ENCODE results near the gene B3GALT5. TPM values are rescaled to one million over a fixed set of nuclear protein-coding genes. Genes with fewer than 3 reads are reported as not detected.

Gene B3GALT5
- polyA plus RNA-seq, 2 of the 4 experiments (the other 2 are of a cell fraction), result 0.39 to 0.52 TPM

DNA sequence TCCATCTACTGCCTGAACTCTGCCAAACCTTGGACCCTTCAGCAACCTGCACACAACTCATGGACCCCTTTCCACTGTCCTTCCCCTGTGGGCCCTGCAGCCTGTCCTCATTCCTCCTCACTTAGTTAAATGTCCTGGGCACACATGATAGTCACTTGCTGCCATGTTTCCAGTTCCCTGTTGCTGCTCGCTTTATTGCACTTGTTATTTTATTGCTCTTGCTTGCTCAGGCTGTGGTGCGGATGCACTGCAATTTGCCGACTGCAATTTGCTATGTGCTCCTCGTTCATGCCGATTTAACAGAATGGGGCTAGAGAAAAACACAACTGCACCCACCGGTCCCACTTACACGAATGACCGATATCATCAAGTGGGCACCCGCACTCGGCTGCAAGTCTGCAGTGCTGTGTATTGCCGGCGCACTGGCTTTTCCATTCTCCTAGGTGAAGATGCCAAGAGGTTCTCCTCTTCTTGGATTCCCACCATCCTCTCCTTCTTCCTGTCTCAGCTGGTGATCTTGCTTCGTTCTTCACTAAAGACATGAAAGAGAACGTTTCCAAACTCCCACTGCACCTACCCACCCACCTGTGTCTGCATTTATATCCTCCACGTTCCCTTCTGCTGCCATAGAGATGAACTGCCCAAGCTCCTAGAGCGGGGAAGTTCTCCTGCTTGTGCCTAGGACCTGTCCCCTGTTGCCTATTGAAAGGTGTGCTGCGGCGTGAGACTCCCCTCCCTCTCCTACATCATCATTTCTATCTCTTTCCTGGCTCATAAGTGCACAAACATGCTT, 45.4 kb upstream of the B3GALT5 start:
- no peak for DNase-seq (ENCODE audit: low read depth in 1 of 2, low spot score in 1 of 2)
- no peak overlapping the region for H3K4me2 ChIP-seq
- H3K9me3 ChIP-seq, result no peaks in the 10 kb centered on the region
- H3K4me3 ChIP-seq, result no peak overlapping the region
- ChIA-PET POLR2A (no interaction called here), CTCF (interaction anchor here (0.6 kb wide), 1 partner anchor 112 kb away, joined by 4 read pairs; no protein-coding TSS in a partner anchor)
- ATAC-seq, result no peak
- H3K4me1 ChIP-seq, result no peaks in the 10 kb centered on the region
- H3K27ac ChIP-seq, result no peak overlapping the region
- no peak for FAIRE-seq
- TF ChIP-seq KDM5A (IDR thresholded peaks at IDR 0.05) (no peak), SREBF2 (IDR thresholded peaks at IDR 0.05) (no peak), E2F6 (IDR thresholded peaks at IDR 0.05; ENCODE audit: borderline replicate concordance, low read depth) (no peak), SMC3 (IDR thresholded peaks at IDR 0.05) (no peak), FOXS1 (CRISPR knock-in tag; IDR thresholded peaks at IDR 0.05) (no peak), MYC (IDR thresholded peaks at IDR 0.05; ENCODE audit: borderline replicate concordance, low read length) (no peak), POLR2AphosphoS2 (conservative IDR thresholded peaks at IDR 0.05; ENCODE audit: low read length) (no peak), CTCF (IDR thresholded peaks at IDR 0.05) (no peak), POLR2A (IDR thresholded peaks at IDR 0.05; ENCODE audit: low read length) (no peak), HOXB5 (CRISPR knock-in tag; IDR thresholded peaks at IDR 0.05) (no peak), ZNF302 (CRISPR knock-in tag; IDR thresholded peaks at IDR 0.05) (no peak), MAFK (IDR thresholded peaks at IDR 0.05; ENCODE audit: partially characterized antibody) (no peak), ZFP36 (IDR thresholded peaks at IDR 0.05; ENCODE audit: borderline replicate concordance, partially characterized antibody) (no peak), TFCP2L1 (CRISPR knock-in tag; IDR thresholded peaks at IDR 0.05) (no peak)
- TF ChIP-seq, protein P1, sequence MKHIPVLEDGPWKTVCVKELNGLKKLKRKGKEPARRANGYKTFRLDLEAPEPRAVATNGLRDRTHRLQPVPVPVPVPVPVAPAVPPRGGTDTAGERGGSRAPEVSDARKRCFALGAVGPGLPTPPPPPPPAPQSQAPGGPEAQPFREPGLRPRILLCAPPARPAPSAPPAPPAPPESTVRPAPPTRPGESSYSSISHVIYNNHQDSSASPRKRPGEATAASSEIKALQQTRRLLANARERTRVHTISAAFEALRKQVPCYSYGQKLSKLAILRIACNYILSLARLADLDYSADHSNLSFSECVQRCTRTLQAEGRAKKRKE (CRISPR knock-in tag; IDR thresholded peaks at IDR 0.05; ENCODE audit: low read depth), result no peak
- TF ChIP-seq, protein P2, sequence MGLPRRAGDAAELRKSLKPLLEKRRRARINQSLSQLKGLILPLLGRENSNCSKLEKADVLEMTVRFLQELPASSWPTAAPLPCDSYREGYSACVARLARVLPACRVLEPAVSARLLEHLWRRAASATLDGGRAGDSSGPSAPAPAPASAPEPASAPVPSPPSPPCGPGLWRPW (IDR thresholded peaks at IDR 0.05), result no peak
- 63% methylated on average over 17 of the region's 18 CpGs for WGBS (ENCODE audit: missing lambda C conversion rate)

DNA sequence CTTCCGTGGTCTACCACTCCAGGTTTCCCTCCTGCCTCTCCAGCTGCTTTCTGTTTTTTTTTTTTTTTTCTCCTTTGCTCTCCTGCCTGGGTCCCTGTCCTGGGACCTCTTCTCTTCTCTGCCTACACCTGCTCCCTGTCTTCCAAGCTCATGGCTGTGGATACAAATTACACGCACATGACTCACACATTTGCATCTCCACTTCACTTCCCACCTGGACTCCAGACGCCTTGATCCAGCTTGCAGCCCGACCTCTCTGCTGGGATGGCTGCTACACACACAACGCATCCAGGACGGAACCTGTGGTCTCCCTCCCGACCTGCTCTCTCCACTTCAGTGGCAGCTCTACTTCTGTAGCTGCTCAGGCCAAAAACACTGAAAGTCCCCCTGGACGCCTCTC, 44.4 kb upstream of the B3GALT5 start:
- Histone ChIP-seq H3K27ac (no peak overlapping the region), H3K4me3 (no peak overlapping the region), H3K4me1 (no peaks in the 10 kb centered on the region), H3K4me2 (no peak overlapping the region), H3K9me3 (no peaks in the 10 kb centered on the region)
- FAIRE-seq (no peak), ATAC-seq (no peak), DNase-seq (ENCODE audit: low read depth in 1 of 2, low spot score in 1 of 2) (no peak)
- POLR2A ChIA-PET, result no interaction called here
- CTCF ChIA-PET, result interaction anchor here (0.6 kb wide), 1 partner anchor 111 kb away, joined by 4 read pairs; no protein-coding TSS in a partner anchor
- no peak for TF ChIP-seq BHLHE40 (IDR thresholded peaks at IDR 0.05; ENCODE audit: low read depth, low read length)
- TF ChIP-seq CEBPB (IDR thresholded peaks at IDR 0.05), result no peak
- TF ChIP-seq KDM5A (IDR thresholded peaks at IDR 0.05), result no peak
- no peak for TF ChIP-seq MAFK (IDR thresholded peaks at IDR 0.05; ENCODE audit: partially characterized antibody)
- no peak for TF ChIP-seq RARB (CRISPR knock-in tag; IDR thresholded peaks at IDR 0.05)
- TF ChIP-seq ZFP36 (IDR thresholded peaks at IDR 0.05; ENCODE audit: borderline replicate concordance, partially characterized antibody), result no peak
- TF ChIP-seq EHF (CRISPR knock-in tag; IDR thresholded peaks at IDR 0.05), result no peak
- TF ChIP-seq RCOR1 (IDR thresholded peaks at IDR 0.05; ENCODE audit: low read depth, low read length), result no peak
- TF ChIP-seq, protein P1 (CRISPR knock-in tag; IDR thresholded peaks at IDR 0.05; ENCODE audit: low read depth), result no peak
- no peak for TF ChIP-seq ZNF302 (CRISPR knock-in tag; IDR thresholded peaks at IDR 0.05)
- no peak for TF ChIP-seq JUNB (IDR thresholded peaks at IDR 0.05)
- no peak for TF ChIP-seq JUN (IDR thresholded peaks at IDR 0.05)
- no peak for TF ChIP-seq EHMT2 (IDR thresholded peaks at IDR 0.05; ENCODE audit: low read depth)
- 64% methylated on average over 8 of the region's 8 CpGs for WGBS (ENCODE audit: missing lambda C conversion rate)
